Pulmonary artery endothelial cell (primary cell): ENCODE data around the gene ATP5PO. TPM values are rescaled to one million over a fixed set of nuclear protein-coding genes. Genes with fewer than 3 reads are reported as not detected.

Source experiments
- DNase-seq: peaks from one replicate; pipeline ENCODE4 v3.0.0-alpha.2; 2011; ENCODE audit warnings: low read depth, low spot score
- total RNA-seq: library from RNA; depleted of rRNA; stranded (reverse); fragments of >200 nt; gene quantifications from 2 replicates; pipeline ENCODE4 v1.2.3, GENCODE V29; 2014

The ATP5PO gene, protein sequence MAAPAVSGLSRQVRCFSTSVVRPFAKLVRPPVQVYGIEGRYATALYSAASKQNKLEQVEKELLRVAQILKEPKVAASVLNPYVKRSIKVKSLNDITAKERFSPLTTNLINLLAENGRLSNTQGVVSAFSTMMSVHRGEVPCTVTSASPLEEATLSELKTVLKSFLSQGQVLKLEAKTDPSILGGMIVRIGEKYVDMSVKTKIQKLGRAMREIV
- 177 and 205 TPM in 2 replicates for total RNA-seq

DNA sequence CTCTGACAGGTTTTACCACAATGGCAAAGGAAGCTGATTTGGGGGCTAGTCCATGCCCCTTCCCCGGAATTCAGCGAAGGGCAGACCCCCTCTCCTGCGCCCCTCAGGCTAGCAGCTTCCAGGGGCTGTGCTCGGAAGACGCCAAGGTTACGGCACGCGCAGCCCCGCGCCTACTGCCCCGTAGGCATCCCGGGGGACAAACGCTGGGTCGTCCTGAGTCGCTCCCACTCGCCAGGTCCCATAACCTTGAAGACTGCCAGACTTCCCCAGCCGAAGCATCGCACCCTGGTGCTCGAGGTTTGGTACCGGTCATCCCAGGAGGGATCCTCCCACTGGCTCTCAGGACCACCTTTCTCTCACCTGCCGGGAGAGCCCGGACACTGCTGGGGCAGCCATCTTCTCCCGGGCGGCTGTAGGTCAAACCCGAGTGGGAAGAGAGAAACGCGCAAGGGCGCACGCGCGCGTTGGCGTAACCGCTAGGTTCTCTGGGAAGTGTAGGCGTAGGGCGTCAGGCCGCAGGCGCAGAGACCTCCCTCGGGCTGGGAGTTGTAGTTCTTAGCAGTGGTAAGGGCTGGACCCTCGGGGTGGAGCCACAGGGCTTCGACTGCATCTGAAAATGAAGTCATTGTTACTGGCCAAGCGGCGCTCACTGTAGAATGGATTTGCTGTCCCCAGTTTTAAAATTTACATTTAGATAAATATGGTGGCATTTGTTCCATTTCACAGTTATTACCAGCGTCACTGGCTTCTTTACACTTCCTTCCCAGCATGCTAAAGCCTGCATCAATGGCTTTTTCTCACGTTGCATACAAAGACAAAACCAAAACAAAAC lies at the start of gene ATP5PO:
Gene ATP5PO (minus strand): TSS at position 437 of the 832 bp plus-strand sequence. CDS start 41 bp downstream, at position 396.
- DNase-seq, result peak; percentile 96

DNA sequence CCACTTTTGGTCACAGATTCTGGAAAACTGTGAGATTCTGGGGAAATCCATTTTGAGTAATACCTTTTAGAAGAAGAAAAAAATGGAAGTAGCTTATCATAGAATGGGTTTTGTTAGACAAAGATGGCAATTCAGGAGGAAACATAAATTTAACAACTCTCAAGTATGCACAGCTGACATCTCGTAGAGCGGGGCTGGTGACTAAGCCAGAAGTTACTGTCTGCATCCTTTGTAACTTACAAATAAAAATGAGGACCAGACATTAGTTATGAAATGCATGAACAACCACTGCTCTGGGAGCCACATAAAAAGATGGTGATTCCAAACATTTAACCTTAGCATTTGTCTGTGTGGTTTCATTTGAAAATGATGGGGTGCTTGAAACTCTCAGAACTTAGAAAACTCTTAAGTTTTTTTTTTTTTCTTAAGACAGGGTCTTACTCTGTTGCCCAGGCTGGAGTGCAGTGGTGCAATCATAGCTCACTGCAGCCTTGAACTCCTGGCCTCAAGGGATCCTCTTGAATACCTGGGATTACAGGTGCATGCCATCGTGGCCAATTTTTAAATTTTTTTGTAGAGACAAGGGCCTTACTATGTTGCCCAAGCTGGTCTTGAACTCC lies 49.2 kb upstream of the ATP5PO start:
- DNase-seq, result no peak

DNA sequence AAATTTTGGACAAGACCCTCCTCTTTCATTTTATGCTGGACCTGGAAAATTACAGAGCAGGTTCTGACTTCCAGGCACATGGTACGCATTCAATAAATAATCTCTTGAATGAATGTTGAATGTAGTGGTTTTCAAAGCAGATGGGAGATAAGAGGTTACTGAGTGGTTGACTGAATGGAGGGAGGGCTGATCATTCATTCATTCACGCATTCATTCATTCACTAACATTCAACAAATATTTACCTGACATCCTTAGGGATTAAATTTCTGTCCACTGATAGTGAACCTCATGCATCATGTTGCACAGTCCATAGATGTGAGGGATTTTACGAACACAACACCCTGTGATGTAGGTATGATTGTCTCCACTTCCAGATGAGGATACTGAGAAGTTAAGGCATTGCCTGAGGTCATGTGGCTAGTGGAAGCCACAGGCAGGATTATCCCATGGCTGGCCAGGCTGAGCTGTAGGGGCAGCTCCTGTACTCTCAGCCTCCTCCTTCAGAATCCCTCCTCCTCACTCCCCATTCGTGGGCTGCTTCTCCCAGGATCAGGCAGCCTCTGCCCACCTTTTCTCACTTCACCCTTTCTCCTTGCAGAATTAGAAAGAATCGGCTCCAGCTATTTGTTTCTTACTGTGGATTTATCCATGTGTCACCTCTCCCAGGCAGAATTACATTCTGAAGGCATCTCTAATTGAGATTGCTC lies 48.4 kb upstream of the ATP5PO start:
- DNase-seq, result no peak

DNA sequence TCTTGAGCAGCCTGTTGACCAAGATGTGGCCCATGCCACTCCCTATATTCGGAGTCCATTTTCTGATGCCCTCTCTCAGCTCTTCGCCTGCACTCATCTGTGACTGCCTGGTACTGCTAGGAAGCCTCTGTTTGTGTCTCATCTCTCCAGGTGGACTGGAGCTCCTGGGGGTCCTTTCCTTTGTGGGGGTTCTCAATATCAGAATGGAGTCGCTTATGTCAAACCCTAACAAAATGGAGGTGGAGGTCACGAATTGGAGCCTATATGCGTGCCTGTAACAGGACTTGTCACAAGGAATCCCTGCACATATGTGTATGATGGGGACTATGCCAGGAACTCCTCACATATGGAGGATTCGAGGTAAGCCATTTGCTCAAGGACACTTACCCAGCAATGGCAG lies 46.7 kb upstream of the ATP5PO start:
- DNase-seq, result no peak

DNA sequence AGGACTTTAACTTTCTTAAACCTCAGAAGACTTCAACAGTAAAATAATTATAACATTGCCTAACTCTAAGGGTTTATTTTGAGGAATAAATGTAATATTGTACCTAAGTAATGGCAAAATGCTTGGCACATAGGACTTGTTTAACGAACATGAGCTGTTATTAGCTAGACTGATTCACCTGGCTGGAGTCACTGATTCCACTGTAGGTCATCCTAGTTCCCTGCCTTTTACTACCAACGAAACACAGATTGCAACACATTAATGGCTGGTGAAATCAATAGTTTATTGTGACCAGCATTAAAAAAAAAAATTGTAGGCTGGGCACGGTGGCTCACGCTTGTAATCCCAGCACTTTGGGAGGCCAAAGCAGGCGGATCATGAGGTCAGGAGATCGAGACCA lies 45.5 kb upstream of the ATP5PO start:
- DNase-seq, result no peak

DNA sequence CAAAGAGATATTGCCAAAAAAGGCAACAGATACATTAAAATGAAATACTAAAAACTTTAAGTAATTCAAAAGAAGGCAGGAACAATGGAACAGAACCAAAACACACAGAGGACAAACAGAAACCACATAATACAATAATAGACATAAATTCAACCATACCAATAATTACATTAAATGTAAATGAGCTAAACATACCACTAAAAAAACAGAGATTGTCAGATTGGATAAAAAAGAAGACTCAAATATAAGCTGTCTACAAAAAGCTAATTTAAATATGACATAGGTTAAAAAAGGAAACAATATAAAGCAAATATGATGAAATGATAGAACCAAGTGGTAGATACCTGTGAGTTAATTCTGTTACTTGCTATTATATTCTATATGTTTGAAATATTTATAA lies 44.1 kb upstream of the ATP5PO start:
- DNase-seq, result no peak

DNA sequence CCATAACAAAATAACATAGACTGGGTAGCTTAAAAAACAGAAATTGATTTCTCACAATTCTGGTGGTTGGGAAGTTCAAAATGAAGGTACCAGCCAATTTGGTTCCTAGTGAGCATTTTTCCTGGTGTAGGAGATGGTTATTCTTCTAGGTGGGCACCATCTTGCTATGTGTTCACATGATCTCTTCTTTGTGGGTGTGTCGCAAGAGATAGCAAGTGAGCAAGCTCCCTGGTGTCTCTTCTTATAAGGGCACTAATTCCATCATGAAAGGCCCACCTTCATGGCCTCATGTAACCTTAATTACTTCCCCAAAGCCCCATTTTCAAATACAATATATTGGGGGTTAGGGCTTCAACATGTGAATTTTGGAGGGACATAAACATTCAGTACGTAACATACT lies 38.8 kb upstream of the ATP5PO start:
- DNase-seq, result no peak

DNA sequence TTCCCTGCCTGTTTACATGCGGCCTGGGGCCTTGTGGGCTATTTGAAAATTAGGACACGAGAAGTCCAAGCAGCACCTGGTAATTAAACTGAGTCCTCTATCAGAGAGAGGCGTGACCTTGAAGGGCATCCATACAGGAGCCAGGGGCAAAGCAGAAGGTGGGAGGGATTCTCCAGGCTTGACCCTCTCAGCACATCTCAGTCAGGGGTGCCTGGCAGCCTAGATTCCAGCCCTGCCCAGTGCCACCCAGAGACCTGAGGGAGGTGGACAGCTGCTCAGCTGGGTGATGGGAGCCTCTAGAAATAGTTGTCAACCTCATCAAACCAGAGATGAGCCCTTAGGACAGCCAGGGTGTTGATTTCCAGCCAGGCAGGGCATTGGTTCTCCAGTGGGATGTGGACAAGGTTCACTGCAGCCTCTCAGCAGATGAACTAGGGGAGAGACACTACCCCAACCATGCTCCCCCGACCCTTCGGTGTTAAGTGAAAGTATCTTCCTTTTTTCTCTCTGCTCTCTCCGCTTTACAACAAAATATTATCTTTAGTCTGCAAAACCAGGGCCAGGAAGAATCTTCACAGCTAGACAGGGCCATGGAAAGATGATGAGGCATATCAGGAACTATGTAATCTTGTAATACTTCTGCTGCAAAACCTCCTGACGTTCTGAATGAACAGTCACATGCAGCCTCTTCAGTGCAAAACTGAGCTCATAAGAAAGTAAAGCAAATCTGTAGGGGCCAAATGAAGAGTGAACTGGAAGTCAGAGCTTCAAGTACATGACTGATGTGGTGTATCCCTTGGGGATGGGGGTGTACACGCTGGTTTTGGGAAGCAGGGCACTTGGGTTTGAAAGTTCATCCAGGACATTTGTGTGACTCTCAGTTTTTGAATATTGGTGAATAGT lies 35.9 kb upstream of the ATP5PO start:
- DNase-seq, result no peak

DNA sequence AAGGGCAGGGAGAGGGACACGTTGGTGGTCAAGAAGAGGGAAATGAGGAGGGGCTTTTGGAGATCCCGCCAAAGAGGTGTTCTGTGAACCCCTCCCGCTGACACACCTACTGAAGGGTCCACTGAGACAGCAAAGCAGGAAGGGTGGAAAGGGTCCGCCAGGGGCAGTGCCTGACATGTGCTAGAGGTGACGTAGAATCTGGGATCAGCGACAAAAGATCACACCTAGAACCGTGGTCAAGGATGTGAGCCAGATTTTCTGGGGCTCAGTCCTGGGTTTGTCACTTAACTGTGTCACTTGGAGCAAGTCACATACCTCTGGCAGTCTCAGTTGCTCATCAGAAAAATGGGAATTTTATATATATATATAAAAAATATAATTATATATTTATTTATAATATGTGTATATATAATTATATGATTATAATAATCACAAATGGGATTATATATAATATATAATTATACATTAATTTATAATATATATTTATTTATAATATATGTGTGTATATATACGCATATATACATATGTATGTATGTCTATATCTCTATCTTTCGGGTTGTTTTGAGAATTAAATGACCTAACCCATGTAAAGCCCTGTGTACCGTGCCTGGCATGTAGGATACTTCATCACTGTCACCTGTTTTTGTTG lies 35.0 kb upstream of the ATP5PO start:
- no peak for DNase-seq

DNA sequence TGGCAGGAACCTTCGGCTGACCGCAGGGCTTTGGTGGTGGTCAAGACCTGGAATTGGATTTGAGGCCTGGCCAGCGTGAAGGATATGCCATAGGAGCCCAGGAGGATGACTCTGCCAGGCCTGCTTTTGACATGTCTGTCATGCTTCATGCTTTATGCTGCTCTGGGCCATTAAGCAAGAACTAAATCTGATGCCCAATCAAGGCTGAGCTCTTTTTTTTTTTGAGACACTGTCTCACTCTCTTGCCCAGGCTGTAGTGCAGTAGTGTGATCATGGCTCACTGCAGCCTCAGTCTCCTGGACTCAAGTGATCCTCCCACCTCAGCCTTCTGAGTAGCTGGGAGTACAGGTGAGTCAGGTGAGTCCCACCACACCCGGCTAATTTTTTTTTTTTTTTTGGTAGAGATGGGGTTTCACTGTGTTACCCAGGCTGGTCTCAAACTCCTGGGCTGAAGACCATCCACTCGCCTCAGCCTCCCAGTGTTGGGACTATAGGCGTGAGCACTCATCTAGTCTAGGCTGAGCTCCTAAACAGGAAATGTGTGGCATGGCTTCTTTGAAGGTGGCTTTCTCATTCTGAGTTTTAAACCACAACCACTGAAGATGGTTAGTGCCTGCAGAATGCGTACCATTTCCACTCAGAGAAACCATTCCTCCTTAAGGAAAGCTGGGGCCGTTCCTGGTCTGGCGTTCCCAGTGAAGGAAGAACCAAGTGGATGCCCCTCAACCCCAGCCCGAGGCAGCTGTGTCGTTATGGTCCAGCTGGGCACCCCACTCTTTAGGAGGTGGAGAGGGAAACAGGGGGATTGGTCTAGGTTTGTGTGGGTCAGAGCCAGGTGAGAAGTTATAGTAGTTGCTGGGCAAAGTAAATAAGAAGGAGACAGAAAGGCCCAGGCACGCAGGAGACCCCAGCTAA lies 34.2 kb upstream of the ATP5PO start:
- no peak for DNase-seq

DNA sequence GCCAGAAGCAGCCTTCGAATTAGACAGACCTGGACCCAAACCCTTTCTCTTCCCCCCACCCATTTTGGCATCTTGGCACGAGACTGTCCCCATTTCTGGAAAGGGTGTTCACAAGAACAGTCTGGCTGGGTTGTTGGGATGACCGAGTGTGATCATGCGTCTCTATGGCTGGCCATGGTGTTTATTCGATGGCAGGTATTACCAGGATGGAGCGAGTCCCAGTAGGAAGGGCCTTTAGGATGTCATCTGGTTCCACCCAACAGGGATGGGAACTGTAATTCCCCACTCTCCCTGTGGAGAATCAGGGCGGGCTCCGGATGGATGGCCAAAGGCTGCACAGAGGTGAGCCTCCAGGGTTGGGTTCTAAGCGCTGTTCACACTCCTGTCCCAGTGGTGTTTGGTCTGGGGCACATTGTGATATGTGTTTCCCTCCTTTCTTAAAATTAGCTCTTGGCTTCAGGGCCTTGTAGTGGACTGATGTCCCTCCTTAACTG lies 33.4 kb upstream of the ATP5PO start:
- no peak for DNase-seq

DNA sequence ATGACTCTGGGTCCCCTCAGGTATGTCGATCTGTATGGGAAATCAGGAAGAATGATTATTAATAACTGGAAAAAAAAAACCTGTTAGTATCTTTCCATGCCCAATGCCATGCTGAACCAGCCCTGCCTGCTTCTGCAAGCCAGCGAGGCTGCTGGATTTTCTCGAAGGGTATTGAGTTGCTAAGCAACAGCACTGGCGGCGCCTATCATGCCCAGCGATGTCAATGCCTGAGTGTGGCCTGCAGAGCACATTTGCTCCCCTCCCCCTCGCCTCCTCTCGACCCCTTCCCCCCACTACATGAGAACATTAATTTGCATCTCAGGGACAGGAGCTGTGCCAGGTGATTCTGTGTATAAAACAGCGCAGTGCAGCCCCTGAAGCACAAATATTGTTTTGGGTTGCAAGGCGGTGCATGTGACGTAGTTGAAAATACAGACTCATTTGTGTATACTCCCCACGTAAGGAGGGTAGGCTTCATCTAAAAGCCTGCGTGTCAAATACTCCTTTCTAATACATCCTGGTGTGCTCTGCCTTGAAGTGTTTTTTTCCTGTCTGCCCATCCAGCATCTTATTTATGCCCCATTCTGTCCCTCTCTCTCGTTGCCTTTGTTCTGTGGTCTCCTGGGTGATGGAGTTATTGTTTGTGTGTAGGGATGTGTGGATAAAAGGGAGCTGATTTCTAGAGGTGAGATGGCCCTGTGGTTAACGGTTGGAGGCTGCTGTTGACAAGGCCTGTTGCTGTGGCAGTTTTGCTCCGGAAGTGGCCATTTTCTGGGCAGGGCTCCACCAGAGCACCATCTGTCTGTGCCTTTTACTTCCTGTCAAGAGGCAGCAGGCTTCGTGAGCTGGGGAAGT lies 32.7 kb upstream of the ATP5PO start:
- no peak for DNase-seq

DNA sequence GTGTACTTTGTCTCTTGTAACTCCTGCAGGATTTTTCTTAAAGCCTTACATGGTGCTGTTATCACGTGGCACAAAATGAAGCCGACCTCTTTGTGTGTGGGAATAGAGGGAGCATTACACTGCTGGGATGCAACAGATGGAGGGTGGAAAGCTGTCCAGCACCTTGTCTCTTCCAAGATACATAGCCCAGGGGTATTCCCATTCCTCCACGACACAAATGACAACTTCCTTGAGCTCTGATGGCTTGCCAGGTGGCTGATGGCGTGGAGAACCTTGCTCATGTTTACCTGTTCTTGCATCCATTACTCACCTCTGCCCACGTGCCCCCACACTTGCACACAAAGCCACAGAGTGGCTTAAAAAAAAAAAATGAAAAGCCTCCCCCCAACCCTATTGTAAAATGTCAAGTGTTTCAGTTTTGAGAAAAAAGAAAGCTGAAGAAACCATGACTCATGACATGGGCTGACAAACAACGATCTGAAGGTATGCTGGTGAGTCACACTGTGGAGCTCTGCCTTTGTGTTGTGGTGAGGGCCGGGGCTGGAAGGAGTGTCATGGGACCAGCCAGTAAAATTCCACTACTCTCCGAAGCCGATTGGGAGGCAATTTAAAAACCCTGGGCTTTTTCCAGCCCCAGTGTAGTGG lies 32.0 kb upstream of the ATP5PO start:
- peak; percentile 91 for DNase-seq

DNA sequence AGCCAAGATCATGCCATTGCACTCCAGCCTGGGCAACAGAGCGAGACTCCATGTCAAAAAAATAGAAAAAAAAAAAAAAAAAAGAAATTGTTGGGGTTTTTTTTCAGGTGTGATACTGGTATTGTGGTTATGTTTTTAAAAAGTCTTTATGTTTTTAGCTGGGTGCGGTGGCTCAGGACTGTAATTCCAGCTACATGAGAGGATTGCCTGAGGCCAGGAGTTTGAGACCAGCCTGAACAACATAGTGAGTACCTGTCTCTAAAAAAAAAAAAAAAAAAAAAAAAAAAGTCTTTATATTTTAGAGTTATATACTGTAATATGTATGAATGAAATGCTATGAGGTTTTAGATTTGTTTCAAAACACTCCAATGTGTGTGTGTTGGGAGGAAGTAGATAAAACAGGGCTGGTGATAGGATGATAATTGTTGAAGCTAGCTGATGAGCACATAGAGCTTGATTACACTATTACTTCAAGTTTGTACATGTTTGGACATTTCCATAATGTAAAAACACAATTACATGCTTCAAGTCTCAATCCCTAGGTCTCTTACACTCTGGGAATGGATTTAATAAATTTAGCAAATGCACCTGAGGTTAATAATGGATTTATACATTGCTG lies 30.2 kb upstream of the ATP5PO start:
- DNase-seq, result no peak

DNA sequence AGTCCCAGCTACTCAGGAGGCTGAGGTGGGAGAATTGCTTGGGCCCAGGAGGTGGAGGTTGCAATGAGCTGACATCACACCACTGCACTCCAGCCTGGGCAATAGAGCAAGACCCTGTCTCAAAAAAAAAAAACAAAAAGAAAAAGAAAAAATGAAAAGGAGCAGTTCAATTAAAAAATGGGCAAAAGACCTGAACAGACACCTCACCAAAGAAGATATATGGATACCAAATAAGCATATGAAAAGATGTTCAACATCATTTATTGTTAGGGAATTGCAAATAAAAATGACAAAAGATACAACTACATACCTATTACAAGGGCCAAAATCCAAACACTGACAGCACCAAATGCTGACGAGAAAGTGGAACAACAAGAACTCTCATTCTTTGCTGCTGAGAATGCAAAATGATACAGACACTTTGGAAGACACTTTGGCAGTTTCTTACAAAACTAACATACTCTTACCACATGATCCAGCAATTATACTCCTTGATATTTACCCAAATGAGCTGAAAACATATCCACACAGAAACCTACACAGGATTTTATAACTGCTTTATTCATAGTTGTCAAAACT lies 28.7 kb upstream of the ATP5PO start:
- no peak for DNase-seq

DNA sequence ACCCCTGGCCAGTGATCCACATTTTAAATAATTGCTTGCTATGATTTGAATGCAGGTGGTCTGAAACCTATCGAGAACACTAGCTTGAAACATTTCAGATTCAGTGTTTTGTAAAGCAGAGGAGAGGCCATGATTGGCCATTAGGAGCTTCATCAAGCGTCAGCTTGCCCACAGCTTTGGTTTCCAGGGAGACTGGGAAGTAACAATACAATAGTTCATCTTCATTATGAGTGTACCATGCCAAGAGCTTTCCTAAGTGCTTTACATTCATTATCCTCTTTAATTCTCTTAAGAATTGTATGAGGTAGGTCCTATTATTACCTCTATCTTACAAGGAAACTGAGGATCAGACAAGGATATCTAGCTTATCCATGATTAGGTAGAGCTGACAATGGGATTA lies 27.7 kb upstream of the ATP5PO start:
- DNase-seq, result no peak

DNA sequence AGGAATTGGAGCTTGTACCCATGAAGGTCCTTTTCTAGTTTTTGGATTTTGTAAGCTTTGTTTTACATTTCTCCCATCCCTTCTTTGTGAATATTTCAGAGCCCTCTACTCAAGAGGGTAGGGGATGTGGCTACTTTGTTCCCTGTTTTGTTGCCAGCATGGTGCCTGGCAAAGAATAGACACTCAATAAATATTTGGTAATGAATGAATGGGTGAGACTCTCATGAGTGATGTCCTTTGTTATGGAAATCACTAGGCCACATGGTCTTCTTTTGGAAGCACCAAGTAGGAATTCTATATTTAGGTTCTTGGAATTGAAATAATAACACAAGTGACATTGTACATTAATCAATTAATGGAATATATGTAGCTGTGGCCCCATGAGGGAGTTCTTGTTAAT lies 26.8 kb upstream of the ATP5PO start:
- DNase-seq, result no peak
